Measurements from ENCODE around the gene CUEDC1.

GRCh38 chr17:57817299-57817698, 137.9 kb downstream of the CUEDC1 start:
- TF ChIP-seq EZH2 (IDR thresholded peaks at IDR 0.05; ENCODE audit: borderline replicate concordance) (no peak), CTCF (IDR thresholded peaks at IDR 0.05; ENCODE audit: poor library complexity) (no peak), EZH2phosphoT487 (IDR thresholded peaks at IDR 0.05; ENCODE audit: low read depth, severe bottlenecking, unreplicated experiment) (no peak)

All from hepatocyte (in vitro differentiated cells).